Stimulated activated CD4-positive, alpha-beta T cell treated with anti-CD3 and anti-CD28 coated beads, Interleukin-1b, Interleukin-23, amount 100 ng/mL, for 4 hours (primary cell): ENCODE measurements around the gene PMIS2.
A peak's percentile ranks its signal among the peaks of the same experiment; 100 is the strongest.

Experiments used
- DNase-seq, 2 donors: peaks; one replicate each; pipeline ENCODE4 v3.0.0-alpha.2; 2020; ENCODE audit warnings: low read depth in 2 of 2

The PMIS2 gene

GRCh38 chr19:35556025-35556590, 29.9 kb upstream of the PMIS2 start:
- DNase-seq = no peak

- no peak for DNase-seq
Measured at GRCh38 chr19:35556846-35557538, 29.0 kb upstream of the PMIS2 start.

GRCh38 chr19:35557539-35558399, 28.2 kb upstream of the PMIS2 start:
- peak; percentile 34 to 54 for DNase-seq

GRCh38 chr19:35558400-35559280, 27.3 kb upstream of the PMIS2 start:
- no peak for DNase-seq

GRCh38 chr19:35559281-35559659, 26.7 kb upstream of the PMIS2 start:
- no peak for DNase-seq

GRCh38 chr19:35559781-35560180, 26.2 kb upstream of the PMIS2 start:
- no peak for DNase-seq

- DNase-seq = no peak
Measured at GRCh38 chr19:35560271-35560670, 25.7 kb upstream of the PMIS2 start.

GRCh38 chr19:35560677-35561076, 25.3 kb upstream of the PMIS2 start:
- no peak for DNase-seq

GRCh38 chr19:35561436-35561835, 24.5 kb upstream of the PMIS2 start:
- DNase-seq = no peak

GRCh38 chr19:35562336-35562735, 23.6 kb upstream of the PMIS2 start:
- no peak for DNase-seq

GRCh38 chr19:35562776-35563175, 23.2 kb upstream of the PMIS2 start:
- no peak for DNase-seq

GRCh38 chr19:35563207-35563829, 22.7 kb upstream of the PMIS2 start, which contains the start of gene ATP4A:
Gene ATP4A, minus strand, starts transcription at chr19:35563658. Its CDS starts 29 bp downstream, at chr19:35563629.
- DNase-seq = no peak

GRCh38 chr19:35565016-35565856, 20.7 kb upstream of the PMIS2 start:
- DNase-seq = no peak

GRCh38 chr19:35566738-35567137, 19.2 kb upstream of the PMIS2 start:
- no peak for DNase-seq

GRCh38 chr19:35569281-35569781, 16.6 kb upstream of the PMIS2 start:
- no peak for DNase-seq

GRCh38 chr19:35571406-35571965, 14.5 kb upstream of the PMIS2 start:
- no peak for DNase-seq

GRCh38 chr19:35577918-35578317, 8.1 kb upstream of the PMIS2 start:
- no peak for DNase-seq

- no peak for DNase-seq
Measured at GRCh38 chr19:35578707-35579106, 7.3 kb upstream of the PMIS2 start.

GRCh38 chr19:35582760-35583159, 3.2 kb upstream of the PMIS2 start:
- no peak for DNase-seq

GRCh38 chr19:35587321-35587720, 1.3 kb downstream of the PMIS2 start:
- DNase-seq = no peak
